ENCODE measurements around the gene MNT.

DNA sequence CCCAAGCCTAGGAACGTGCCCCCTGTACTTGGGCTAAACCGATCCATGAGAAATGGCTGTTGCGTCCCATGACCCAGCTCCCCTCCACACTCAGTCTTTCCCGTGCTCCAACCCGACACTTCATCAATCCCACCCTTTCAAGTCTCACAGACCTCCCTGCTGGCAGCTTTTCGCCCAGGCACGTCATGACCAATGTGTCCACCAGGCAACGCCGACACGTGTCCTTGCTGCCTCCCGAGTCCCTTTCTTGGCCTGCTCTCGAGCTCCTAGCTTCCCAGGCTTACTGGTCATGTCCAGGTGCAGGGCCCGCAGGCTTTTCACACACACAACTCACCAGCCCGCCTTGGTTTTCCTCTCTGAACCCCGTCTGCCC is 12.2 kb downstream of the MNT start:
- TF ChIP-seq, protein P1, sequence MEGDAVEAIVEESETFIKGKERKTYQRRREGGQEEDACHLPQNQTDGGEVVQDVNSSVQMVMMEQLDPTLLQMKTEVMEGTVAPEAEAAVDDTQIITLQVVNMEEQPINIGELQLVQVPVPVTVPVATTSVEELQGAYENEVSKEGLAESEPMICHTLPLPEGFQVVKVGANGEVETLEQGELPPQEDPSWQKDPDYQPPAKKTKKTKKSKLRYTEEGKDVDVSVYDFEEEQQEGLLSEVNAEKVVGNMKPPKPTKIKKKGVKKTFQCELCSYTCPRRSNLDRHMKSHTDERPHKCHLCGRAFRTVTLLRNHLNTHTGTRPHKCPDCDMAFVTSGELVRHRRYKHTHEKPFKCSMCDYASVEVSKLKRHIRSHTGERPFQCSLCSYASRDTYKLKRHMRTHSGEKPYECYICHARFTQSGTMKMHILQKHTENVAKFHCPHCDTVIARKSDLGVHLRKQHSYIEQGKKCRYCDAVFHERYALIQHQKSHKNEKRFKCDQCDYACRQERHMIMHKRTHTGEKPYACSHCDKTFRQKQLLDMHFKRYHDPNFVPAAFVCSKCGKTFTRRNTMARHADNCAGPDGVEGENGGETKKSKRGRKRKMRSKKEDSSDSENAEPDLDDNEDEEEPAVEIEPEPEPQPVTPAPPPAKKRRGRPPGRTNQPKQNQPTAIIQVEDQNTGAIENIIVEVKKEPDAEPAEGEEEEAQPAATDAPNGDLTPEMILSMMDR (IDR thresholded peaks at IDR 0.05 in 8 of 11, conservative IDR thresholded peaks at IDR 0.05 in 3 of 11): no peak
- TF ChIP-seq POLR2A (IDR thresholded peaks at IDR 0.05): no peak
- peak in 1 of 3 donors; percentile 39 for TF ChIP-seq POLR2AphosphoS5 (IDR thresholded peaks at IDR 0.05)

Data from spleen (tissue), 7 donors.